GM12801 (cell line): ENCODE results near the gene DDX27.

ENCODE experiments used
- TF ChIP-seq, protein P1 (sequence below): IDR thresholded peaks from one replicate; pipeline ENCODE4 v1.5.1; 2011; ENCODE audit warnings: control low read depth; ENCODE audit not compliant: insufficient read length; ENCODE audit errors: extremely low read depth

DDX27 gene

DNA sequence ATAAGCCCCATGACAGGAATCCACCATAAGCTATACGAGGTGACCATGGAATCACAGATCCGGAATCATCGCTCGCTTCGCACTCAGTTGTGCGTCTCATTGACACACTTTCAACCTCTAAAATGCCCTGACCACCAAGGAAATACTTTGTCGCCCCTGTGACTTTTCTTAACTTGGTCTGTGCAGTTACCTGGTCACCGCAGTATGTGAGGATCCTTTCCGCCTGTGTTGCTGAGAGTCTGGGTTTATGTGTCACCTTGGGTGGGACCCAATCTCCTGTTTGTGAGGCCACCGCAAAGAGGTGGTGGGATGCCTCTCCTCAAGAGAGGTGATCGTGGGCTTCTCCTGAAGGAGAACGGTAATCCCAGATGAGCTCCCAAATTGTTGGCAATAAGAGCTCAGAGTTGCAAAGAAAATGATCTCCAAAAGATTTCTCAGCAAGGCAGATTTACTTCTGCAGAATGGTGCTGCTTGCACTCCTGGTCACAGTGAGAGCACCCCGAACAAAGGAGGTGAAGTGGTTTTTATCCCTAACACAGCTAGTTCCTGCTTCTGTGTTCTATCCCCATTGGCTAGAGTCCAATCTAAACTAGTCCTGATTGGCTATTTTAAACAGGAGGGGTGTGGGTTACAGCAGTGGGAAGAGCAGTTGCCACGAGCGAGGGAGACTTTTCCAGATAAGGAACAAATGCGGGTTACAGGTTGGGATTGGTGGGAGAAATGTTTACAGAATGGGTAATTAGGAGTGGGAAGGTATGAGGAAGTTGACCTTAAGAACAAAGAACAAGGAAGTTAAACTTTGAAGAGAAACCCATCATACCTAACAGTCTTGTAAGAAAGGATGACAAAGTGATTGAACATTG, 67.7 kb downstream of the DDX27 start:
- TF ChIP-seq, protein P1, sequence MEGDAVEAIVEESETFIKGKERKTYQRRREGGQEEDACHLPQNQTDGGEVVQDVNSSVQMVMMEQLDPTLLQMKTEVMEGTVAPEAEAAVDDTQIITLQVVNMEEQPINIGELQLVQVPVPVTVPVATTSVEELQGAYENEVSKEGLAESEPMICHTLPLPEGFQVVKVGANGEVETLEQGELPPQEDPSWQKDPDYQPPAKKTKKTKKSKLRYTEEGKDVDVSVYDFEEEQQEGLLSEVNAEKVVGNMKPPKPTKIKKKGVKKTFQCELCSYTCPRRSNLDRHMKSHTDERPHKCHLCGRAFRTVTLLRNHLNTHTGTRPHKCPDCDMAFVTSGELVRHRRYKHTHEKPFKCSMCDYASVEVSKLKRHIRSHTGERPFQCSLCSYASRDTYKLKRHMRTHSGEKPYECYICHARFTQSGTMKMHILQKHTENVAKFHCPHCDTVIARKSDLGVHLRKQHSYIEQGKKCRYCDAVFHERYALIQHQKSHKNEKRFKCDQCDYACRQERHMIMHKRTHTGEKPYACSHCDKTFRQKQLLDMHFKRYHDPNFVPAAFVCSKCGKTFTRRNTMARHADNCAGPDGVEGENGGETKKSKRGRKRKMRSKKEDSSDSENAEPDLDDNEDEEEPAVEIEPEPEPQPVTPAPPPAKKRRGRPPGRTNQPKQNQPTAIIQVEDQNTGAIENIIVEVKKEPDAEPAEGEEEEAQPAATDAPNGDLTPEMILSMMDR: no peak

DNA sequence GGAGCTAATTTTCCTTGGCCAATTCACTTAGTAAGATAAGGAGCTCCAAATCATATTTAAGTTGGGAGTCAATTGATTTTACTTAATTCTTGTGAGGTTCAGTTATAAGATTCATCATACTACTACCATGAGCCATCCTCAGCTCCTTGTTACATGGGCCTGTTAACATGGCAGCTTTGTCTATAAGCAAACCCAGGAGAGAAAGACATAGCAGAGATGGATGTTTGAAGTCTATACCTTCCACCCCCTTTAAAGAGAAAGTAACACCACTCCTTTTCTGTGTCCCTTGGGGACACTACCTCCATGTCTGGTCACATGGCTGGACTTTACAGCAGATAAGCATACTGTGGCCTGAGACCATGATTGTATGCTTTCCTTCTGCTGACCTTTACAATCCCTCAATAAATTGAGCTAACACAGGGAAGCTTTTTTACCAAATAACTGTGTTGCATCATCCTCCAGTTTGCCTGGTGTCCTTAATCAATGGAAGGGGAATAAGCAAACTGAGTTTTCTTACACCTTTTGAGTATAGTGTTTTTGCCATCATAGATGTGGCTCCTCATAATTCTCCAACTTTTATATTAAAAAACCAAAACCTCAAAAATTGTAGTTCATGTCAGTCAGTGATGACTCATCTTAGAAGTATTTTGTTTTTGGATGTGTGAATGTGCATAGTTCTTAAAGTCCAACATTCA, 68.5 kb downstream of the DDX27 start:
- TF ChIP-seq, protein P1: no peak

DNA sequence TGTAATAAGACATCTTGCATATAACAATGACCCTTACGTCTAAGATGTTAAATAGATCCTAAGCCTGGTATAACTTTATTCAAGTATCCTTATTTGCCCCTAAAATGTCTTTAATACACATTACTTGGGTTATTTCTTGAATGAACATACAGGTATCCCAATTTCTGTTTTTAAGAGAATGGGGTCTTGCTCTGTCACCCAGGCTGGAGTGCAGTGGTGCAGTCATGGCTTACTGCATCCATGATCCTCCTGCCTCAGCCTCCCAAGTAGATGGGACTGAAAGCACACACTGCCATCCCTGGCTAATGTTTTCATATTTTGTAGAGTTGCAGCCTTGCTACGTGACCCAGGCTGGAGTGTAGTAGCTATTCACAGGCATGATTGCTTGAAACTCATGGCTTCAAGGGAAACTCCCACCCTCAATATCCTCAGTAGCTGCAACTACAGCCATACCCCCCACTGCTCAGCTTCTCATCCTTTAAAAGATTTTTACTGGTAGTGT, 69.1 kb downstream of the DDX27 start:
- TF ChIP-seq, protein P1: no peak

DNA sequence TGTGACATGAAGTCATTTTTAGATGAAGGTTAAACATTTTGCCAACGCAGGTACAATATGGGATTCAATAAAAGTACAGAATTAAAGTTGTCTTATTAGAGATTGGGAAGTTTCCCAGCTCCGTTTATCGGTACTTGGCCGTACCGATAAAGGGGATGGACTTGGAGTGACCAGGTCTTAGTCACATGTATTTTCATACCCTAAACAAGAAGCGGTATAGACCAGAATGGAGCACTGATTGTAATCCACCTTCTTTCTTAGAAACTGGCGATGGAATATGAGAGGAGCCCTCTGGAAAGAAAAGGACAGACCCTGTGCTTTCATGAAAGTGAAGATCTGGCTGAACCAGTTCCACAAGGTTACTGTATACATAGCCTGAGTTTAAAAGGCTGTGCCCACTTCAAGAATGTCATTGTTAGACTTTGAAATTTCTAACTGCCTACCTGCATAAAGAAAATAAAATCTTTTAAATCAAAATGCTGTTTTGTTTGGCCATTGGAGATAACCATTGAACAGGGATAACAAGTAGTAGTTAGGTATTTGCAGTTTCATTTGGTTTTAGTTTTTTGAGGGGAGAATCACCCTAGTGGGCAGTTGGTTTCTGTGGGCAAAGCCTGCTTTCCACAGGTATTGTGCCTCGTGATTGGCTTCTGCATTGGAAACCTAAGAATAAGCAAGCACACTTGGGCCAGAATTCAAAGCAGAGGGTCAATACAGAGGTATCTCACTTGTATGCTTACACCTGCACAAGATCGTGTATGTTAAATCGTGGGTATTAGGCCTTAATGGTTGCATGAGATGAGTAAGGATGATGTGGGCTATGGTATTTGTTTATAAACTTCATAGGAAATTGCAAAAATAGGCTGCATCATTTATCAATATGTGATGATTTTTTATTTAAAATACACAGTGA, 69.8 kb downstream of the DDX27 start:
- TF ChIP-seq, protein P1: no peak

DNA sequence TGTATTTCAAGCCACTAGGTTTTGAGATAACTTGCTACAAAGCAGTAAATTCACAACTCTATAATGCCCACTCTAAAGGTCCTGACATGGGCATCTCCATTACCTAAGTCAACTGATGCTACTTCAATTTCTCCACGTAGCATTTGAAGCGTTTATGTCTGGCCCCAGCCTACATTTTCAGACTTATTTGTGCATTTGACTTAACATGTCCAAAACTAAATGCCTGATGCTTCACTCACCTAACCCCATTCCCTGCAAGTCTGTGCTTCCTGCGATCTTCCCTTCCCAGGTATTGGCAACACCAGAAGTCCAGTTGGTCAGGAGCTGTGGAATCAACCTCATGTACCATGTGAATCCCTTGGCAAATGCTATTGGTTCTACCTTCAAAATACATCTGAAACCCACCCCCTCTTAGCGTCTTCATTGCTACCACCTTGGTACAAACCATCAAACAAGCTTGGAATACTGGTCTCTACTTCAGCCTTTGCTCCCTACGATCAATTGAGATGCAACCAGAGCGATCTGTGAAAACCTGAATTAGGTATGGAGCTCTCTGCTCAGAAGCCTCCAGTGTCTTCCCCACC, 71.5 kb downstream of the DDX27 start:
- TF ChIP-seq, protein P1: no peak

DNA sequence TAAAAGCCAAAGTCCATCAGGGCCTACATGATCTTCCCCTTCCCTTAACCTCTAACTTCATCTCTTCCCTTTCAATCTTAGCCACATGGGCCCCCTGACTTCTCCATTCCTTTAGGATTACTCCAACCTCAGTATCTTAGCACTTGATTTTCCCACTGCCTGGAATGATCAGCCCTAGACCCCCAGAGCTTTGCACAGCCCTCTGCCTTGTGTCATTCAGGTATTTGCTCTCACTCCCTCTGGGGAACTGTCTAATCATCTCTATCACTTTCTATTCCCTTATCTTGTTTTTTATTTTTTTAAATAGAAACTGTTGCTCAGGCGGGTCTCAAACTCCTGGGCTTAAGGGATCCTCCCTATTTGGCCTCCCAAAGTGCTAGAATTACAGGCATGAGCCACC, 72.0 kb downstream of the DDX27 start:
- TF ChIP-seq, protein P1: no peak
